ENCODE measurements around the gene IHH. TPM values are rescaled to one million over a fixed set of nuclear protein-coding genes. Genes with fewer than 3 reads are reported as not detected.

IHH gene
- total RNA-seq, 1 experiment from 2014 or later, result 0.11 TPM

GRCh38 chr2:219041252-219041651, 19.5 kb downstream of the IHH start, which contains the start of gene CFAP65:
CFAP65 (minus strand) TSS chr2:219041516; CDS start chr2:219039048, 2,468 bp downstream.
- Mint-ChIP-seq H3K27me3 (ENCODE audit: low read depth) (peaks cover 30% of the 10 kb centered on the region), H3K4me3 (peak within 1 kb of the TSS; percentile 86), H3K9me3 (no peaks in the 10 kb centered on the region), H3K4me1 (peaks cover 4% of the 10 kb centered on the region; the same call in 1 of the 2 replicates), H3K36me3 (no peaks in the 10 kb centered on the region), H3K27ac (0 out of 2 replicates have a peak within 1 kb of the TSS, but pooled peaks have one; percentile 8)
- CTCF ChIA-PET, result interaction anchor here (0.6 to 6.6 kb wide), 9 partner anchors 12 to 117 kb away, joined by 3 to 75 read pairs (median 10); partner anchors contain the start of gene CRYBA2
- TF ChIP-seq FOXK1 (CRISPR knock-in tag; IDR thresholded peaks at IDR 0.05) (0 out of 2 replicates have a peak, but pooled peaks have one; percentile 38), ARID4B (CRISPR knock-in tag; IDR thresholded peaks at IDR 0.05; ENCODE audit: borderline replicate concordance) (peak; percentile 26; the same call in 1 of the 2 replicates), FOXJ3 (CRISPR knock-in tag; IDR thresholded peaks at IDR 0.05; ENCODE audit: borderline replicate concordance) (no peak), ZSCAN18 (CRISPR knock-in tag; IDR thresholded peaks at IDR 0.05) (no peak)
- DNase-seq (ENCODE audit: low spot score), result peak; percentile 69
- peak; percentile 91 for ATAC-seq
- POLR2A ChIA-PET, result no interaction called here

- no peaks in the 10 kb centered on the region for H3K9me3 Mint-ChIP-seq
- ATAC-seq (no peak), DNase-seq (ENCODE audit: low spot score) (no peak)
- H3K36me3 Mint-ChIP-seq, result no peaks in the 10 kb centered on the region
- H3K4me1 Mint-ChIP-seq, result peaks cover 4% of the 10 kb centered on the region; the same call in 1 of the 2 replicates
- TF ChIP-seq ATF3 (CRISPR knock-in tag; conservative IDR thresholded peaks at IDR 0.05), result no peak
- TF ChIP-seq JAZF1 (CRISPR knock-in tag; IDR thresholded peaks at IDR 0.05), result no peak
- CTCF ChIA-PET, result interaction anchor here (0.9 to 6.6 kb wide), 4 partner anchors 10 to 116 kb away, joined by 3 to 75 read pairs (median 6); no protein-coding TSS in a partner anchor
- peaks cover 26% of the 10 kb centered on the region for H3K27me3 Mint-ChIP-seq (ENCODE audit: low read depth)
- no peak overlapping the region for H3K27ac Mint-ChIP-seq
- POLR2A ChIA-PET, result no interaction called here
- no peak overlapping the region for H3K4me3 Mint-ChIP-seq
Measured at GRCh38 chr2:219038600-219038999, 22.1 kb downstream of the IHH start.

GRCh38 chr2:219037783-219038499, 22.8 kb downstream of the IHH start:
- Mint-ChIP-seq H3K4me1 (peaks cover 4% of the 10 kb centered on the region; the same call in 1 of the 2 replicates), H3K27ac (no peak overlapping the region), H3K4me3 (no peak overlapping the region), H3K9me3 (no peaks in the 10 kb centered on the region), H3K27me3 (ENCODE audit: low read depth) (peaks cover 23% of the 10 kb centered on the region), H3K36me3 (no peaks in the 10 kb centered on the region)
- no peak for ATAC-seq
- DNase-seq (ENCODE audit: low spot score), result no peak
- CTCF ChIA-PET, result interaction anchor here (0.9 to 6.6 kb wide), 5 partner anchors 9 to 117 kb away, joined by 3 to 75 read pairs (median 8); no protein-coding TSS in a partner anchor
- TF ChIP-seq CBFB (CRISPR knock-in tag; IDR thresholded peaks at IDR 0.05; ENCODE audit: low read depth), result no peak
- no peak for TF ChIP-seq GABPB1 (CRISPR knock-in tag; IDR thresholded peaks at IDR 0.05)
- TF ChIP-seq ATF2 (CRISPR knock-in tag; IDR thresholded peaks at IDR 0.05; ENCODE audit: borderline replicate concordance, low read depth), result no peak
- TF ChIP-seq MYBL2 (CRISPR knock-in tag; IDR thresholded peaks at IDR 0.05), result no peak
- TF ChIP-seq TEAD1 (CRISPR knock-in tag; IDR thresholded peaks at IDR 0.05), result no peak
- no peak for TF ChIP-seq ZNF671 (CRISPR knock-in tag; IDR thresholded peaks at IDR 0.05)
- no peak for TF ChIP-seq IRF2 (CRISPR knock-in tag; IDR thresholded peaks at IDR 0.05; ENCODE audit: borderline replicate concordance, low read depth)
- TF ChIP-seq ZNF423 (CRISPR knock-in tag; IDR thresholded peaks at IDR 0.05), result no peak
- TF ChIP-seq NR3C1 (CRISPR knock-in tag; conservative IDR thresholded peaks at IDR 0.05; ENCODE audit: low read depth), result no peak
- no peak for TF ChIP-seq JAZF1 (CRISPR knock-in tag; IDR thresholded peaks at IDR 0.05)
- TF ChIP-seq ZNF425 (CRISPR knock-in tag; conservative IDR thresholded peaks at IDR 0.05), result no peak
- TF ChIP-seq JUN (CRISPR knock-in tag; IDR thresholded peaks at IDR 0.05), result no peak
- TF ChIP-seq CDX4 (CRISPR knock-in tag; IDR thresholded peaks at IDR 0.05; ENCODE audit: borderline replicate concordance), result no peak
- POLR2A ChIA-PET, result no interaction called here
